ENCODE results near the gene MTHFR. TPM values are rescaled to one million over a fixed set of nuclear protein-coding genes. Genes with fewer than 3 reads are reported as not detected.
A peak's percentile ranks its signal among the peaks of the same experiment; 100 is the strongest.

The MTHFR gene
- total and polyA plus RNA-seq, 2 of the 8 experiments (the other 6 are each of a cell fraction or from before 2014, with no cell fraction given): 8.7 to 18.5 TPM

DNA sequence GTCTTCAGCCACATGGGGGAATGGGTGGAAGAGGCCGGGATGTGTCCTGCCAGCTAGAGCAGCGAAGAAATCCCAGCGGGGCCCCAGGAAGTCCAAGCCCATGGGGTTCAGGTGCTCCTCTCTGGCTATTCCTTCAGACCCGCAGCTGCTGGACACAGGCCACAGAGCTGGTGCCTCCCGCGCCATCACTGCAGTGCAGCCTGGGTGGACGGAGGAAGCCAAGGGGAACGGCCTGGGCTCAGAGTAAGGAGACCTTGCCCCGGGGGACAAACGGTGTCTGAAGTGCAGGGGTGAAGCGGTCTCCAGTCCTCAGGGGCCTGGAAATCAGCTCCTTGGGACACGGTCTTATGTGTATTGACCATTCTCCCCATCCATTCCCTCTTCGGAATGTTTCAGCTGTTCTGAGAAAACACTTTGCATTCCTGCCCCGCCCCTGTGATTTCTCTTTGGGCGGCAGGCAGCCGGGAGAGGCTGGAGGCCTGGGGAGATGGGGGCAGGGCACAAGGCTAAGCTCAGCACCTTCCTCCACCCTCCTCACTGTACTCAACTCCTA, 18.4 kb downstream of the MTHFR start:
- Histone ChIP-seq H4K8ac (ENCODE audit: extremely low read depth, insufficient read depth, low read length) (peak overlapping the region; percentile 79), H3K23ac (ENCODE audit: insufficient read length) (no peak overlapping the region), H3K36me3 (ENCODE audit: control insufficient read depth in 2 of 4, insufficient read depth in 4 of 4, low read length in 3 of 4) (peaks cover 0 to 6% (median 4%) of the 10 kb centered on the region in 4 experiments; a peak in 3 of 8 replicates), H2BK120ac (replicated peaks; ENCODE audit: low read depth, low read length) (peak overlapping the region; percentile 91), H2BK5ac (ENCODE audit: low read depth, low read length) (peak overlapping the region; percentile 99), H3K79me1 (ENCODE audit: low read depth, low read length) (no peaks in the 10 kb centered on the region), H3K4me2 (ENCODE audit: insufficient read depth in 1 of 2, low read depth in 2 of 2, low read length in 2 of 2) (peak overlapping the region; percentile 34 to 64; a peak in 3 of 4 replicates), H3K14ac (ENCODE audit: insufficient read length) (no peak overlapping the region), H4K91ac (replicated peaks; ENCODE audit: insufficient read length, low read length) (peak overlapping the region; percentile 90), H3K27ac (ENCODE audit: low read depth, low read length) (peak overlapping the region; percentile 63; the same call in 1 of the 2 replicates), H3K23me2 (ENCODE audit: low read depth, low read length) (no peaks in the 10 kb centered on the region), H2AK5ac (ENCODE audit: low read depth, low read length) (peak overlapping the region; percentile 80; the same call in 1 of the 2 replicates), H3K56ac (replicated peaks; ENCODE audit: insufficient read length, low read depth, low read length) (no peak overlapping the region), H4K5ac (ENCODE audit: insufficient read length, low read depth, low read length) (peak overlapping the region; percentile 63), H3K4me3 (ENCODE audit: extremely low read depth in 1 of 4, insufficient read depth in 2 of 4, low read depth in 3 of 4, low read length in 4 of 4) (peak overlapping the region in 3 of 4 experiments; percentile 4 to 16 (median 11); a peak in 3 of 8 replicates), H4K20me1 (replicated peaks in 1 of 2; ENCODE audit: control insufficient read depth in 1 of 2, insufficient read depth in 2 of 2, low read length in 2 of 2) (peaks cover 0 to 3% of the 10 kb centered on the region in 2 experiments), H3K9ac (replicated peaks in 1 of 4; ENCODE audit: extremely low read depth in 1 of 4, low read depth in 3 of 4, low read length in 3 of 4) (0 out of 7 replicates have a peak overlapping the region, but pooled peaks of 1 of the 4 experiments have one; percentile 8), H3K4ac (replicated peaks; ENCODE audit: insufficient read length, low read depth, low read length) (peak overlapping the region; percentile 55), H3K79me2 (ENCODE audit: control insufficient read depth in 1 of 2, insufficient read depth in 2 of 2, low read length in 2 of 2) (no peaks in the 10 kb centered on the region), H2AFZ (ENCODE audit: low read length) (no peak overlapping the region), H3K9me3 (ENCODE audit: insufficient read depth in 2 of 2, low read depth in 1 of 2, low read length in 1 of 2) (no peaks in the 10 kb centered on the region), H3K18ac (ENCODE audit: extremely low read depth, low read length) (peak overlapping the region; percentile 96), H3K27me3 (replicated peaks in 1 of 4; ENCODE audit: control insufficient read depth in 3 of 4, extremely low read depth in 1 of 4, insufficient read depth in 3 of 4, low read length in 3 of 4) (no peaks in the 10 kb centered on the region), H3K4me1 (replicated peaks in 1 of 4; ENCODE audit: control insufficient read depth in 3 of 4, insufficient read depth in 4 of 4, low read length in 3 of 4) (peaks cover 7 to 34% (median 25%) of the 10 kb centered on the region in 4 experiments), H2BK15ac (ENCODE audit: low read length) (peak overlapping the region; percentile 100; the same call in 1 of the 2 replicates), H2BK20ac (ENCODE audit: low read length) (0 out of 2 replicates have a peak overlapping the region, but pooled peaks have one; percentile 67), H2BK12ac (ENCODE audit: low read depth, low read length) (peak overlapping the region; percentile 97)
- WGBS, 2 experiments (ENCODE audit: extremely low coverage in 1 of 2, insufficient coverage in 1 of 2, insufficient read length in 1 of 2, insufficient replicate concordance in 2 of 2, low coverage in 1 of 2, low lambda C conversion rate in 2 of 2, missing lambda C conversion rate in 1 of 2): 47% methylated on average over 16 of the region's 16 CpGs; no CpG with 5 or more reads in 1 of the 2 experiments
- DNase-seq (ENCODE audit: low read depth in 1 of 2, low spot score in 2 of 2) (peak in 1 of 2 experiments; percentile 73), FAIRE-seq (no peak)
- ChIA-PET POLR2A (ENCODE audit: partially characterized antibody) (interaction anchor here (0.7 to 3.0 kb wide), 18 partner anchors 9 to 195 kb away, joined by 3 to 27 read pairs (median 4); partner anchors contain the start of genes CLCN6 and MTHFR), CTCF (ENCODE audit: partially characterized antibody) (interaction anchor here (0.7 to 5.4 kb wide), 10 partner anchors 9 to 154 kb away, joined by 3 to 49 read pairs (median 6); partner anchors contain the start of genes CLCN6 and MTHFR)
- TF ChIP-seq SAP30 (IDR thresholded peaks at IDR 0.05; ENCODE audit: insufficient read depth, insufficient replicate concordance, low read length): no peak
- TF ChIP-seq EP300 (IDR thresholded peaks at IDR 0.05; ENCODE audit: borderline replicate concordance in 1 of 2, low read depth in 2 of 2, low read length in 2 of 2): 0 out of 3 replicates have a peak, but pooled peaks of 1 of the 2 experiments have one; percentile 26
- TF ChIP-seq, protein P1, sequence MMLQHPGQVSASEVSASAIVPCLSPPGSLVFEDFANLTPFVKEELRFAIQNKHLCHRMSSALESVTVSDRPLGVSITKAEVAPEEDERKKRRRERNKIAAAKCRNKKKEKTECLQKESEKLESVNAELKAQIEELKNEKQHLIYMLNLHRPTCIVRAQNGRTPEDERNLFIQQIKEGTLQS (IDR thresholded peaks at IDR 0.05; ENCODE audit: insufficient read depth, low read depth, low read length): no peak
- peak in 1 of 2 experiments; percentile 55; a peak in 1 of 3 replicates for TF ChIP-seq POLR2A (IDR thresholded peaks at IDR 0.05; ENCODE audit: control extremely low read depth in 1 of 2, low read depth in 2 of 2, low read length in 2 of 2)
- peak in 1 of 2 experiments; percentile 67; a peak in 1 of 4 replicates for TF ChIP-seq SIN3A (conservative IDR thresholded peaks at IDR 0.05 in 1 of 2, IDR thresholded peaks at IDR 0.05 in 1 of 2; ENCODE audit: low read depth in 1 of 2, low read length in 2 of 2)
- peak; percentile 65; the same call in 1 of the 2 replicates for TF ChIP-seq SP1 (IDR thresholded peaks at IDR 0.05; ENCODE audit: low read depth, low read length)
- TF ChIP-seq CTBP2 (IDR thresholded peaks at IDR 0.05; ENCODE audit: borderline replicate concordance, insufficient read depth, insufficient read length, low read length): peak; percentile 37

All from H1 (cell line).